ENCODE measurements around the gene HOXC6. TPM values are rescaled to one million over a fixed set of nuclear protein-coding genes. Genes with fewer than 3 reads are reported as not detected.
"Not testable (repeated sequence)": the region's sequence is repeated elsewhere in the genome, so short reads cannot be mapped to it uniquely, and the experiment has no call there.

Gene HOXC6
- total RNA-seq, 1 donor from 2014 or later: 2.7 TPM

GRCh38 chr12:54041097-54041690 lies 13.0 kb downstream of the HOXC6 start:
- no peak overlapping the region for H3K4me3 ChIP-seq (ENCODE audit: low read depth, low read length)
- no peak for DNase-seq (ENCODE audit: low read depth)
- TF ChIP-seq, protein P1, sequence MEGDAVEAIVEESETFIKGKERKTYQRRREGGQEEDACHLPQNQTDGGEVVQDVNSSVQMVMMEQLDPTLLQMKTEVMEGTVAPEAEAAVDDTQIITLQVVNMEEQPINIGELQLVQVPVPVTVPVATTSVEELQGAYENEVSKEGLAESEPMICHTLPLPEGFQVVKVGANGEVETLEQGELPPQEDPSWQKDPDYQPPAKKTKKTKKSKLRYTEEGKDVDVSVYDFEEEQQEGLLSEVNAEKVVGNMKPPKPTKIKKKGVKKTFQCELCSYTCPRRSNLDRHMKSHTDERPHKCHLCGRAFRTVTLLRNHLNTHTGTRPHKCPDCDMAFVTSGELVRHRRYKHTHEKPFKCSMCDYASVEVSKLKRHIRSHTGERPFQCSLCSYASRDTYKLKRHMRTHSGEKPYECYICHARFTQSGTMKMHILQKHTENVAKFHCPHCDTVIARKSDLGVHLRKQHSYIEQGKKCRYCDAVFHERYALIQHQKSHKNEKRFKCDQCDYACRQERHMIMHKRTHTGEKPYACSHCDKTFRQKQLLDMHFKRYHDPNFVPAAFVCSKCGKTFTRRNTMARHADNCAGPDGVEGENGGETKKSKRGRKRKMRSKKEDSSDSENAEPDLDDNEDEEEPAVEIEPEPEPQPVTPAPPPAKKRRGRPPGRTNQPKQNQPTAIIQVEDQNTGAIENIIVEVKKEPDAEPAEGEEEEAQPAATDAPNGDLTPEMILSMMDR (conservative IDR thresholded peaks at IDR 0.05; ENCODE audit: low read depth, low read length): no peak

DNA sequence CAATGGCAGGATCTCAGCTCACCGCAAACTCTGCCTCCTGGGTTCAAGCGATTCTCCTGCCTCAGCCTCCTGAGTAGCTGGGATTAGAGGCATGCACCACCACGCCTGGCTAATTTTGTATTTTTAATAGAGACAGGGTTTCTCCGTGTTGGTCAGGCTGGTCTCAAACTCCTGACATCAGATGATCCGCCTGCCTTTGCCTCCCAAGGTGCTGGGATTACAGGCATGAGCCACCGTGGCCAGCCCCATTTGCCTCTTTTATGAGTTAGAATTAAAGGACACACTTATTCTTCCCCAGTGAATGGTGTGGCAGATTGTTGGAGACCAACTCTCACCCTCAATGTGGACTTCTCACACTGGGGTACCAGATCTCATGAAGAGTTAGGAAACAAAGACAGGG lies 13.8 kb downstream of the HOXC6 start:
- DNase-seq (ENCODE audit: low read depth); H3K4me3 ChIP-seq (ENCODE audit: low read depth, low read length): not testable (repeated sequence)

GRCh38 chr12:54042970-54043853 lies 15.0 kb downstream of the HOXC6 start:
- DNase-seq (ENCODE audit: low read depth): no peak
- H3K4me3 ChIP-seq (ENCODE audit: low read depth, low read length): no peak overlapping the region
- TF ChIP-seq, protein P1 (conservative IDR thresholded peaks at IDR 0.05; ENCODE audit: low read depth, low read length): no peak

GRCh38 chr12:54044425-54045103 lies 16.3 kb downstream of the HOXC6 start:
- no peak overlapping the region for H3K4me3 ChIP-seq (ENCODE audit: low read depth, low read length)
- TF ChIP-seq, protein P1 (conservative IDR thresholded peaks at IDR 0.05; ENCODE audit: low read depth, low read length): no peak
- no peak for DNase-seq (ENCODE audit: low read depth)

DNA sequence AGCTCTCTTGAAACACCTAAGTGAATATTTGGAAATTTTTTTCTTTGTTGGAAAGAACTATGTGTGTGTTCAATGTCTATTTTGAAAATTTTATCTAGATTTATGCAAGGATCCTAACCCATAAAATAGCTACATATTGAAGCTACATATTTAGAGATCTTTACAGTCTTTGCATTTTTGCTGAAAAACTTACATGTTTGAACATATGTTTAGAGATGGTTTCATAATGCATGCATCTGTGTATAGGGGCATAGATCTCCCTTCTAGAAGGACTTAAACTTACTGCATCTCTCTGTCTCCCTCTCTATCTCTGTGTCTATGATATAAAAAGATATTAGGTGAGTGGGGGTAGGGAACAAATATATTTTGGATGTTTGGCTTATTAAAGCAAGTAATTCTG lies 17.2 kb downstream of the HOXC6 start:
- no peak overlapping the region for H3K4me3 ChIP-seq (ENCODE audit: low read depth, low read length)
- DNase-seq (ENCODE audit: low read depth): no peak
- TF ChIP-seq, protein P1 (conservative IDR thresholded peaks at IDR 0.05; ENCODE audit: low read depth, low read length): no peak

GRCh38 chr12:54045868-54046521 lies 17.8 kb downstream of the HOXC6 start:
- H3K4me3 ChIP-seq (ENCODE audit: low read depth, low read length): no peak overlapping the region
- TF ChIP-seq, protein P1 (conservative IDR thresholded peaks at IDR 0.05; ENCODE audit: low read depth, low read length): no peak
- DNase-seq (ENCODE audit: low read depth): no peak

DNA sequence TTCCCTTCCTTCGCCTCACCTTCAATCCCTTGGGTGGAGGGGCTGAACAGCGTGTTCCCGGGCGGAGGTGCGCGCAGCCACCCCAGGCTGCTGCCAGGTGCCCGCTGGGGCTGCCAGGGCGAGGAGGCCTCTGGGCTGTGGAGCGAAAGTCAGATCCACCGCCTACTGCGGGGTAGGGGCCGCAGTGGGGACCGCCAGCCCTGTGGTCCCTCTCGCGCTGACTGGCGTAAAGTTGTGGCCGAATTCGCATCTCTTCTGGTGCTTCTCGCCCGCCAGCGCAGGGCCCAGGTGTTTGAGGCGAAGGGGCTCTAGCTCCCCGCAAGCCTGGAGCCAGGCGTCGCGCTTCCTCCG lies 18.5 kb downstream of the HOXC6 start:
- DNase-seq (ENCODE audit: low read depth): no peak
- TF ChIP-seq, protein P1 (conservative IDR thresholded peaks at IDR 0.05; ENCODE audit: low read depth, low read length): no peak
- no peak overlapping the region for H3K4me3 ChIP-seq (ENCODE audit: low read depth, low read length)

Data from epithelial cell of proximal tubule (primary cell).